ENCODE results near the gene DIAPH2.

The DIAPH2 gene

DNA sequence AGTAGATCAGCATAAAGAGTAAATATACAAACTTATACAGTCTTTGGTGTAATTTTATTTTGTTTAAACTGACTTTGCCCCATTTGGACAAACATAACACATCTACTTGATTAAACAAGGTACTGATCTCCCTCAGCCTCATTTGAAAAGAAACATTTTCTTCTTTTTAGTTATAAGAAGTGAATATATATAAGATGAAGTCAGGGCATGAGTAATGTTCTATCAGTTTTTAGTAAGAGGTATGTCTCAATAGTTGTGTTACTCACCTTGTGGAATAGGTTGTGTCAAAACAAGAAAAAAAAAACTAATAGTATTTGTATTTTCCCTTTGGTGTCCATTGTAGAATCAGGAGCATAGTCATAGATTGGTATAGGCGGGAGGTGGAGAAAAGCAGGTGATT lies 526.4 kb downstream of the DIAPH2 start:
- DNase-seq: no peak

GRCh38 chrX:97215186-97215585 lies 530.5 kb downstream of the DIAPH2 start:
- no peak for DNase-seq

DNA sequence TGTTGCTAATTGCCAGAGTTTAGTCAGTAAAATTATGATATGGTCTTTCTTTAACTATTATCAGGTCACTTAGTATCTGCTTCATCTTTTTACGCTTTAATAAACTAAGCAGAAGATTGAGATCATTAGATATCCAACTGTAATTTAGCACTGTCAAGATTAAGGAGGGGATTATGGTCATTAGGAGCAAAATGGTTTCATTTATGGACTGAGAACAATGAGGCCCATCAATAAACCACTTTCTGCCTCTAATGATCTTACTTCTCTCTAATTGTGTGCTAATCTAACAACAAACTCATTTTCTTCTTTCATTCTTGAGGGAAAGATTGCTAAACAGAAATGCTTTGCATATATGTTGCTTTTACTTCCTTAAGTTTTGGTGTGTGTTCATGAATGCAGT lies 539.5 kb downstream of the DIAPH2 start:
- DNase-seq: no peak

- DNase-seq: no peak
Measured at GRCh38 chrX:97229318-97229717, 544.7 kb downstream of the DIAPH2 start.

GRCh38 chrX:97230948-97231347 lies 546.3 kb downstream of the DIAPH2 start:
- no peak for DNase-seq

DNA sequence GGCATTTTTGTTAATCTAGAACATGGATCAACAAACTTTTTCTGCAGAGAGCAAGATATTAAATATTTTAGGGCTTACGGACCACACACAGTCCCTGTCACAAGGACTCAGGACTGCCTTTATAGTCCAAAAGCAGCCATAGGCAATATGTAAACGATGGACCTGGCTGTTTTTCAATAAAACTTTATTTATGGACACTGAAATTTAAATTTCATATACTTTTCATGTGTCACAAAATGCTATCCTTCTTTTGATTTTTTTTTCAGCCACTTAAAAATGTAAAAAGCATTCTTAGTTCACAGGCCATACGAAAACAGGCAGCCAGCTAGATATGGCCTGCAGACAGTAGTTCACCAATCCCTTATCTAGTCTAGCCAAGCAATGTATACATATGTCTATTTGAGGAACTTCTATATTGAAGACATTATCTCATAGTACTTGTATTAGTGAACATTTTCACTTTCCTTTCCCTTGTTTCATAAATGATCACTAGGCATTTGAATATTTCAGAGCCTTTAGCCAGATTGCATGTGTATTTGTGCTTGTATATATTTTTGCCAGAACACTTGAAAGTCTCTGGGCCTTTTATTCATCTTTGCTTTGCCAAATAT lies 549.9 kb downstream of the DIAPH2 start:
- no peak for DNase-seq

- DNase-seq: no peak
Measured at GRCh38 chrX:97238632-97239031, 554.0 kb downstream of the DIAPH2 start.

- no peak for DNase-seq
Measured at GRCh38 chrX:97252111-97252510, 567.5 kb downstream of the DIAPH2 start.

GRCh38 chrX:97260679-97261078 lies 576.0 kb downstream of the DIAPH2 start:
- DNase-seq: no peak

GRCh38 chrX:97266406-97267121 lies 581.9 kb downstream of the DIAPH2 start:
- no peak for DNase-seq

- DNase-seq: no peak
Measured at GRCh38 chrX:97267396-97268181, 582.9 kb downstream of the DIAPH2 start.

DNA sequence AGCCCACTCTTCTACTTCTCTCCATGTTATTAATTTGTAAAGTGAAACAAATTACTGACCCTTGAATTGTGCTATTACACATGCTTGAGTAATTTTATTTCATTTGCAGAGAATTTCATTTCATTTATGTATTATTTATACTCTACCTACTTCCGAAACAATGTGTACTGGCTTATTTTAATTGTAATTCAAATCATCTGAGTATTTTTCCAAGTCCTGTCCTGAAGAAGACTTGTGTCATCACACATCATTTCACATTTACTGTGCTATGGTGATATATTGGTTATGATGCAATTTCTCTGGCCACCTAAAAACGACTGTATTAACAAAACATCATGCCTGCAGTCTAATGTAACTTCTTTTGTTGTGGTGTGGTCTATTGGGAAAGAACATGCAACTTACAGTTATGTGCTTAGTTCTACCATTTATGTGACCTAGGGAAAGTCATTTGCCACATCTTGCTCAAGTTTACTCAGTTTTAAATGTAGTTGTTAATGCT lies 583.6 kb downstream of the DIAPH2 start:
- DNase-seq: no peak

- no peak for DNase-seq
Measured at GRCh38 chrX:97284531-97284930, 599.9 kb downstream of the DIAPH2 start.

GRCh38 chrX:97290199-97290598 lies 605.6 kb downstream of the DIAPH2 start:
- DNase-seq: no peak

DNA sequence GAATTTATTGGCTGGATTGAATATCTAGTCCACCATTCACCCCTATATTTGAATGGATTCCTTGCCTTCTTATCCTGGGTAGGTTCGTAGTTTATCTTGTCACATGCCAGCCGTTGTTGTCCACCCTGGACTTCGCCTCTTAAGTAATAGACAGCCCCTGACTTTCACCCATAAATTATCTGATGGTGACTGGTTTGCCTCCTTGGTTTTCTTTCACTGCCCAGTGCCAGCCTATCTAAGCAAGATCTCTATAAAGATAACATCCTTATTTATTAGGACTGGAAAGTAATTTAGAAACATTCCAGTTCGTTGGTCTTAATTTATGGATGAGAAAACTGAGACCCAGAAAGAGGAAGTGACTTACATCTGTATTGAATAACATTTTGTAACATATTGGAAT lies 609.4 kb downstream of the DIAPH2 start:
- no peak for DNase-seq

DNA sequence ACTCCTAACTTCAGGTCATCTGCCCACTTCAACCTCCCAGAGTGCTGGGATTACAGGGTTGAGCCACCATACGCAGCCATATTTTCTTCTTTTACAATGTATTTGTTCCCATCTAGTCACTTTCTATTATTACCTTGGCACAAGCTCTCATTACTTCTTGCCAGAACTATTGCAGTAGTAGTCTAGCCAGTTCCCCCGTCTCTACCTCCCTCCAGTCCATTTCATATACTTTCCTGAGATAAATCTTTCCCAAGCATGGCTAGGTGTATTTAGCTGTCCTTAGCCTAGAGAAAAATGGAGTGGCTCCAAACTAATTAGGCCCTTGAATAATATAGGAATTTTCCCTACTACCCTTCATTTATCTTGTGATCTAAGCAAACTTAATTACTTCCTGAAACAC lies 611.3 kb downstream of the DIAPH2 start:
- no peak for DNase-seq

DNA sequence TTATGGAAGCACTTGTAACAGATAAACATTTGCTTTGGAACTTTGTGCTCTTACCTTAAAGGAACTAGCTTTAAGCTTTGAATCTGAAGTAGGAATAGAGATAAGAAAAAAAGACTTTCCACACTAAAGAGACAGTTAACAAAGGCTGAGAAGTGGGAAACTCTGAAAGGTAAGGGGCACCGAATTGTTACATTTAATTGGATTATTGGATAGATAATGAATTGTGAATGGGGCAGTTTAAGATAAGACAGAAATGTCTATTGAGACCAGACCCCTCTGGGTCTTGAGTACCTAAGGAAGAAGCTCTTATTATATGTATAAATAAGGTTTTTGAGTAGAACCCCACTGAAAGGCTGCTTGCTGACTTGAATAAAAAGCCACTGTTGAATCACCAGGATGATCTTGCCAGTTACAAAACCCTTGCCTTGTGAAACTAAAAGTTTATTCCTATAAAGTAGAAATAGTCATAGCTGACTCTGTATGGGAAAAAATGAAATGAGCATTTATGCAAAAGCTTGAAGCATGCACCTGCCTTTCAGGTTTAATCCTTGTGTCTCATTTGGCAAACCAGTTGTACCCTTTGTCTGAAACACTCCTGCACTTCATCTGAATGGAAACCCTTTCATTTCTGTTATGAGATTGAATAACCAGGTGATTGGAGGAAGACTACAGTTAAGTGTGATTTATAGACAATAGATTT lies 622.3 kb downstream of the DIAPH2 start:
- no peak for DNase-seq

DNA sequence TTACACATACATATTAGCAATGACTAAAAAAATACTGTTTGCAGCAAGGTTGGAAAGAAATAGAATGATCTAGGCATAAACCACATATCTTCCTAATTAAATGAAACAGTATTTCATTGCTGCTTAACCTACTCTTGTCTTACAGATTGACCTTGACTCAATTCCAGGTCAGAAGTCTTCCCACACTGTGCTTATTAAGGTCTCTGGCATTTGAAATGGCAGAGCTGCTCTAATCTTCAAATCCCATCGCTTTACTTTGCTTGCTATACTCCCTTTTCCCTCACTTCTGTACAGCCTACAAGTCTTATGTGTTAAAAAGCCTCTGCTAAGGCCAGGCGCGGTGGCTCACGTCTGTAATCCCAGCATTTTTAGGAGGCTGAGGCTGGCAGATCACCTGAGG lies 623.5 kb downstream of the DIAPH2 start:
- DNase-seq: no peak

DNA sequence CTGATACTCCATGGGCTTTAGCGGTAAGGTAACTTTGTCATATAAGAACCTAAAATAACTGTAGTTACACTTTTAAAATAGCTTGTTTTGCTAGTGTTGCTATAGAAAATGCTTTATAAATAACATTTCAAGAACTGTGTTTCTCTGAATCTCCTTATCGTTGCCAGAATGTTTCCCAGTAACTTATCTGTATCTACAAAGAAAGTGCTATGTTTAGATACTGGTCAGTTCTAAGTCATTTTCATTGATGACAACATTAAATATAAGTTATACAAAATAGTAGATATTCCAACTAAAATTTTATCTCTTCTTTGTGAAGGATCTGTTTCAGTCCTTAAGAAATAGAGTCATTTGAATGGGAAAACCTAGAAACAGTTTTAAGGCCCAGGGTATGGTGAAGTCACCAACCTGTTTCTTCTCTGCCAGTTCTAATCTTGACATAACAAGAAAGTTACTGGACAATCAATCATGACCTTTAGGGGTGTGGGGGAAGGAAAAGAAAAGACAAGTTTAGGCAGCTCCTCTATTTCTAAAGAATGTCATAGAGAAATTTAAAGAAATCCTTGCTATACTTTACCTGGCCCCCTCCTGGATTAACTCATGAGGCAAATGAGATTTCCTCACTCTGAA lies 625.0 kb downstream of the DIAPH2 start:
- no peak for DNase-seq

DNA sequence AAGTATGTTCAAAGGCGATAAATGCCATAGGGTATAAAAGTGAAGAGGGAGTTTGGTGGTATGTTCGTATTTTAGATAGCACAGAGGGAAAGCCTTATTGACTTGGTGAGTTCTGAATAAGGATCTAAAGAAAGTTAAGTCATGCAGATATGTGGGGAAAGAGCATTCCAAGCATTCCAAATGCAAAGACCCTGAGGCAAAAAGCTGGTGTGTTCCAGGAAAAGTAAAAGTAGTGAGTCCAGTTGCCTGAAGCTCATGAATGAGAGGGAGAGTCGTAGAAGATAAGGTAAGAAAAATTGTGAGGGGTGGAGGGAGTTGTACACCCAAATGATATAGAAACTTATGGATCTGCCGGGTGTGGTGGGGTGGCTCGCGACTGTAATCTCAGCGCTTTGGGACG lies 625.7 kb downstream of the DIAPH2 start:
- DNase-seq: no peak

- no peak for DNase-seq
Measured at GRCh38 chrX:97311066-97311778, 626.6 kb downstream of the DIAPH2 start.

DNA sequence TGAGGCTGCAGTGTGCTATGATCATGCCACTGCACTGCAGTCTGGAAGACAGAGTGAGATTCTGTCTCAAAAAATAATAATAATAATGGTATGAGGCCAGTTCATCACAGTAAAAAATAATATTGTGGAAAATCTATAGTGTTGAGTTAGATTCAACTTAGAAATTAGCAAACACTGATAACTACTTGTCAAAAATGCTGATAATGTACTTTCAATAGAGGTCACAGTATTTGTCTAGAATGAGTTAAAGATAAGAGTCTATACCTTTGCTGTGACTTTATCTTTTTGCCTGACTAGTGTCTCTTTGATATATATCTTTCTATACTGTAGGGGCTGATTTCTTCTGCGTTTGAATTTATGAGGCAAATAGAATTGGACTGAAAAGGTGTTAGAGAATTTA lies 629.7 kb downstream of the DIAPH2 start:
- no peak for DNase-seq
